Measurements from ENCODE around the gene BRF1.

The BRF1 gene

GRCh38 chr14:105187935-105188524 is 112.8 kb downstream of the BRF1 start:
- DNase-seq, result no peak

GRCh38 chr14:105187116-105187515 is 113.7 kb downstream of the BRF1 start:
- DNase-seq, result no peak

- no peak for DNase-seq
Observed at GRCh38 chr14:105185973-105186372, 114.8 kb downstream of the BRF1 start.

GRCh38 chr14:105185001-105185400 is 115.8 kb downstream of the BRF1 start:
- no peak for DNase-seq

GRCh38 chr14:105184461-105184860 is 116.3 kb downstream of the BRF1 start:
- no peak for DNase-seq

GRCh38 chr14:105182296-105183020 is 118.3 kb downstream of the BRF1 start:
- DNase-seq, result no peak

- no peak for DNase-seq
Observed at GRCh38 chr14:105181549-105182295, 119.1 kb downstream of the BRF1 start.

- DNase-seq, result peak; percentile 72
Observed at GRCh38 chr14:105180592-105181548, 119.9 kb downstream of the BRF1 start, which contains the start of gene NUDT14. Gene NUDT14, minus strand, starts transcription at chr14:105181312. Its CDS starts 103 bp downstream, at chr14:105181209.

GRCh38 chr14:105179191-105179590 is 121.6 kb downstream of the BRF1 start:
- DNase-seq, result no peak

- DNase-seq, result no peak
Observed at GRCh38 chr14:105178868-105179140, 122.0 kb downstream of the BRF1 start.

- DNase-seq, result no peak
Observed at GRCh38 chr14:105178069-105178867, 122.5 kb downstream of the BRF1 start.

- DNase-seq, result no peak
Observed at GRCh38 chr14:105177082-105177481, 123.7 kb downstream of the BRF1 start.

GRCh38 chr14:105176513-105176912 is 124.3 kb downstream of the BRF1 start:
- no peak for DNase-seq

GRCh38 chr14:105173901-105174894 is 126.6 kb downstream of the BRF1 start:
- DNase-seq, result no peak

- no peak for DNase-seq
Observed at GRCh38 chr14:105173145-105173544, 127.7 kb downstream of the BRF1 start.

GRCh38 chr14:105172476-105172875 is 128.3 kb downstream of the BRF1 start:
- no peak for DNase-seq

GRCh38 chr14:105171004-105171673 is 129.7 kb downstream of the BRF1 start:
- DNase-seq, result peak; percentile 27

GRCh38 chr14:105169776-105170655 is 130.8 kb downstream of the BRF1 start:
- peak; percentile 29 for DNase-seq

GRCh38 chr14:105168979-105169507 is 131.8 kb downstream of the BRF1 start:
- peak; percentile 22 for DNase-seq
